ENCODE results near the gene GRIP1.
A peak's percentile ranks its signal among the peaks of the same experiment; 100 is the strongest.

The GRIP1 gene

GRCh38 chr12:66371982-66372381, 306.9 kb downstream of the GRIP1 start:
- no peak for DNase-seq

DNA sequence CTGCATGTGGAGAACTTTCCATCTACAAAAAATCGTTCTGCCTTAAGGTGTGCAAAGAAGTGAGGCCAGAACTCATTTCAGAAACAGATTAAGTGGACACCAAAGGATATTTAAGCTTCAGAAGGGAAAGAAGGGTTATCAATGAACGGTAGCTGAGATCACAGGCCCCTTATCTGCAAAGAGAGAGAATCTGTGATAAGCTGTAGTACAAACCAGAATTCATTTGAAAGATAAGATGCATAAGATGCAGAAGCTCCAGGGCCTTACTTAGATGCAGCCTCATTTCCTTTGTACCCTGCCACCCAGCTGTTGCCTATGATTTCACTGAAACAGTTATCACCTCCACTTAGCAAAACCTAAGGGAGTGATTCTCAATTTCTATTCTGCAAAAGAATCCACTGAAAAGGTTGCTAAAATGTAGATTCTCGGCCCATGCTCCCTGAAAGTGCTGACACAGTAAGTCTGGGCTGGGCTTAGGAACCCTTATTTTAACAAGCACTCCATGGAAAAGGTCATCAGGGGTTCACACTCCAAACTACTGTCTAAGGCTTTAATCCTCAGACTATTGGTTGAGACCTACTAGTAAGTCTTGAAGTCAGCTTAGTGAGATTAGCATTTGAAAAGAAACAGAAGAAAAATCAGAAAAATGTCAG, 311.7 kb downstream of the GRIP1 start:
- DNase-seq: no peak

GRCh38 chr12:66365718-66366490, 313.0 kb downstream of the GRIP1 start:
- DNase-seq: peak; percentile 76

DNA sequence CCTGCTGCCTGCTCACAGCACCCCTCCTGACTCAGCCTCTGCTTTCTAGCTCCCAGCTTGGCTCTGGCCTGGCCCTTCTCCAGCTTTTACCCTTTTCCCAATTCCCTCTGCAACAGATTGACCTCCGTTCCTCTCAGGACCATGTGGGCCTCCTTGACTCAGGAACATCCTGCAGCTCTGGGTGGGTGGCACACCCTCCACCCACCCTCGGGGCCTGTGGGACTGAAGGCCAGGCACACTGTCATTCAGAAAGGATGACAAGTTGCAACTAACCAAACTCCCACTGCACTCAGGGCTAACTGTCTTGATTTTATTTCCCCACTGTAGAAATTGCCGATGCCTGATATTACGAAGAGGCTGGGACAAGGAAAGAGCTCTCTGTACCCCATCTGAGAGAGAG, 317.2 kb downstream of the GRIP1 start:
- DNase-seq: no peak

GRCh38 chr12:66359300-66359699, 319.6 kb downstream of the GRIP1 start:
- no peak for DNase-seq

- DNase-seq: no peak
Observed at GRCh38 chr12:66354291-66354690, 324.6 kb downstream of the GRIP1 start.

DNA sequence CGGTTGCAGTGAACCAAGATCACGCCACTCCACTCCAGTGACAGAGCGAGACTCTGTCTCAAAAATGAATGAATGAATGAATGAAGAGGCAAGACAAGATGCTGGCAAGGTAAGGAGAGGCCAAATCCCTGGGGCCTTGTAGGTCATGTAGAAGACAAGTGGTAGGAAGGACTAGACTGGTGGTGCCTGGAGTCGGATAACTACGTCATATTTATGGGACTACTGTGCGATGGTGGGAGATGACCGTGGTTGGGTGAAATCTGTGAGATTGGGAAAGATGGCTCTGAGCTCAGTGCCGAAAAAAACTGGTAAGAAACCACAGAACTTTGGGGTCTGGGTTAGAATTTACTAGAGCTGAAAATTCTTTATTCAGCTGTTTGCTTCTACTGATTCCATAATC, 326.0 kb downstream of the GRIP1 start:
- no peak for DNase-seq

GRCh38 chr12:66352197-66352596, 326.7 kb downstream of the GRIP1 start:
- DNase-seq: peak; percentile 39

DNA sequence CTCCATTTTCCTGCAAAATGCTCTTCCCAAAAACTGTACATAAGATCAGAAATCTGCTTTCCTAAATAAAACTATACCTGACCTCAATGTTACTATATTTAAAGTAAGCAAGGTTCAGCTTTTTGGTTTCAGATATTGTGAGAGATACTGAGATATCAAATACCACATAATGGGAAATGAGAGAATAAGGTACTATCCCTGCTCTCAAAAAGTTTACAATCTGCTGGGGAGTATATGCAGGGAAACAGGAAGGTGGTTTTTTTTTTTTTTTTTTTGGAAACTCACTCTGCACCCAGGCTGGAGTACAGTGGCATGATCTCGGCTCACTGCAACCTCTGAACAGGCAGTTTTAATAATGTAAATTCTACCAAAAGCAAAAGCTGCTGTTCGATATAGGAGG, 327.6 kb downstream of the GRIP1 start:
- DNase-seq: no peak

DNA sequence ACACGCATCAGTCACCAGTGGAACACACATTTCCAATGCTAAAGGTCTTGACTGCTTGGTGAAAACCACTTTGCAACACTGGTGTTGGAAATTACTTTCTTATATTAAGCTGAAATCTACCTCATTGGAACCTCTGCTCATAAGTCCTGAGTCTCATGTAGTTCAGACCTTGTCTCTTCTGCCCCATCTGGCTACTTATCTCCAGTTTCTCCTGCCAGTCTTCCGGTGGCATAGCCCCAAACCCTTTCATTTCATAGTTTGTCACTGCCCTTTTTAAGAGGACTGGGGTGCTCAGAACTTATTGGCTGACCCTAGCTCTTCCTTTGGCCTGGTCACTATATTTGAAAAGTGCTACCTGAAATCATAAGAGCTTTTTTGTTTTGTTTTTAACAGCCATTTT, 332.9 kb downstream of the GRIP1 start:
- no peak for DNase-seq

GRCh38 chr12:66345212-66345611, 333.7 kb downstream of the GRIP1 start:
- no peak for DNase-seq

GRCh38 chr12:66341126-66341525, 337.8 kb downstream of the GRIP1 start:
- DNase-seq: no peak

- DNase-seq: no peak
Observed at GRCh38 chr12:66340131-66340530, 338.7 kb downstream of the GRIP1 start.

DNA sequence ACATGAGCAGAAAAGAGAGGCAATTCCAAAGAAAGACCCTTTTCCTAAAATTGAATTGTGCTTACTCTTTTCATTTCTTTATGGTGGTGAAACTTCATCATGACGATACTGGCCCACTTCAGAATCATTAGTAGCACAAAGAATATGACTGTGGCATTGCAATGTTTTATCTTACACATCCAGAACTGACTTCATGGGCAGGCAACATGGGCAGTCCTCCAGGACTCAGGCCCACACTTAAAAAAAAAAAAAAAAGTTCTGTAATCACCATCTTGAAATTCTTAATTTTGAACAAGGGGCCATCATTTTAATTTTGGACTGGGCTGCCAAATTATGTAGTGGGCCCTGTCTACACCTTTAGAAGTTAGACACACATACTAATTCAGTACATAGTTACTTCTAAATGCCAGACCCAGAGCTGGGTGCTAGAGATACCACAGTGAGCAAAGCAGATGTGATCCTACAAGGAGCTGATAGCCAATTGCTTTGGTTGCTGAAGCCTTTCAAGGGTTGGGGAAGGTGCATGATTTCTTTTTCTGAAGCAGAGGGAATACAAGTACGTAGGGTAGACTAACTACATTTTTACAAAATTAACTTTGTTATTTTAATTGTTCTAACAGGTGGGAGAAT, 341.4 kb downstream of the GRIP1 start:
- DNase-seq: no peak

DNA sequence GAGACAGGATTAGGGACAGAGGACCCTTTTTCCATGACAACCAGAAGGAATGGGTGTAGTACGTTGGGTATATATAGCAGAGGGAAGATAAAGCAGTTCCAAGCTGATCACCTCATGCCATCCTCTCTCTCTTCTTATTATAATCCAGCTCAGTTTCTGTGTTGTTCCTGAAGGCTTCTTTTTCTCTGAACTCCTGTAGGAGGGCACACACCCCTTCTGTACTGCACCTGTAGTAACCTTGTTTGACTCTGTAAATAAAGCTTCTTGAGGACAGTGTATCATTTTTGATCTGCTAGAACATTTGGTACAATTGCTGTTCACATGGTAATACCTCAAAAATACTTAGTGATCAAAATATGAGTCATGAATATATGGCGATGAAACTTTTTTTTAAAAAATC, 343.1 kb downstream of the GRIP1 start:
- no peak for DNase-seq

GRCh38 chr12:66331814-66332213, 347.1 kb downstream of the GRIP1 start:
- DNase-seq: no peak

GRCh38 chr12:66331016-66331415, 347.9 kb downstream of the GRIP1 start:
- no peak for DNase-seq

- DNase-seq: no peak
Observed at GRCh38 chr12:66329941-66330340, 348.9 kb downstream of the GRIP1 start.

- no peak for DNase-seq
Observed at GRCh38 chr12:66323017-66323416, 355.9 kb downstream of the GRIP1 start.

GRCh38 chr12:66321435-66321834, 357.4 kb downstream of the GRIP1 start:
- peak; percentile 93 for DNase-seq

GRCh38 chr12:66320996-66321395, 357.9 kb downstream of the GRIP1 start:
- peak; percentile 45 for DNase-seq

GRCh38 chr12:66319266-66319954, 359.5 kb downstream of the GRIP1 start:
- peak; percentile 44 for DNase-seq

DNA sequence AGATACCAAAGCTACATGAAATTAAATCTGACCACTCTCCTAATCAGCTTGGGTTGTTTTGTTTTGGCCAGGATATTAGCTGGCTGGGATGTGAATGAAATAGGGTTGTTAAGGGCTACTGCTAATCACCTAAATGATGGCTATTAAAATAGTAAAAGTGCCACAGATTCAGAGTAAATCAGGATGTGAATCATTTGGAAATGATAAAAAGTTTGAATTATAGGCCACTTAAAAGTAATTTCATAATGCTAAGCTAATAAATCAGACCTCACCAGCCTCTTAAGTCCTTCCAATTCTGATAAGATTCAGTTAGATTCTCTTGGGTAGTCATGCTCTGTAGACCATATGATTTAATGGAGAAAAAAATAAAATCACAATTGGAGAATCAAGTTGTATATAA, 364.6 kb downstream of the GRIP1 start:
- no peak for DNase-seq

- DNase-seq: peak; percentile 49
Observed at GRCh38 chr12:66312189-66312588, 366.7 kb downstream of the GRIP1 start.

Data from inflammatory macrophage treated with lipopolysaccharide for 4 hours (primary cell).